ENCODE results near the gene IRF9.

IRF9 gene

GRCh38 chr14:24192933-24193332, 31.9 kb downstream of the IRF9 start:
- no peak for TF ChIP-seq CTCF (IDR thresholded peaks at IDR 0.05; ENCODE audit: control insufficient read depth, insufficient read depth, low read depth, low read length, missing control alignments)
- no peak for DNase-seq (ENCODE audit: low read depth)
- no peak overlapping the region for H3K4me3 ChIP-seq (ENCODE audit: control insufficient read depth, low read depth, low read length)

- DNase-seq (ENCODE audit: low read depth): no peak
- H3K4me3 ChIP-seq (ENCODE audit: control insufficient read depth, low read depth, low read length): peak overlapping the region; percentile 94
- TF ChIP-seq CTCF (IDR thresholded peaks at IDR 0.05; ENCODE audit: control insufficient read depth, insufficient read depth, low read depth, low read length, missing control alignments): no peak
Observed at GRCh38 chr14:24194186-24194872, 33.3 kb downstream of the IRF9 start.

- H3K4me3 ChIP-seq (ENCODE audit: control insufficient read depth, low read depth, low read length): peak overlapping the region; percentile 94
- no peak for TF ChIP-seq CTCF (IDR thresholded peaks at IDR 0.05; ENCODE audit: control insufficient read depth, insufficient read depth, low read depth, low read length, missing control alignments)
- no peak for DNase-seq (ENCODE audit: low read depth)
Observed at GRCh38 chr14:24194873-24195185, 33.8 kb downstream of the IRF9 start.

DNA sequence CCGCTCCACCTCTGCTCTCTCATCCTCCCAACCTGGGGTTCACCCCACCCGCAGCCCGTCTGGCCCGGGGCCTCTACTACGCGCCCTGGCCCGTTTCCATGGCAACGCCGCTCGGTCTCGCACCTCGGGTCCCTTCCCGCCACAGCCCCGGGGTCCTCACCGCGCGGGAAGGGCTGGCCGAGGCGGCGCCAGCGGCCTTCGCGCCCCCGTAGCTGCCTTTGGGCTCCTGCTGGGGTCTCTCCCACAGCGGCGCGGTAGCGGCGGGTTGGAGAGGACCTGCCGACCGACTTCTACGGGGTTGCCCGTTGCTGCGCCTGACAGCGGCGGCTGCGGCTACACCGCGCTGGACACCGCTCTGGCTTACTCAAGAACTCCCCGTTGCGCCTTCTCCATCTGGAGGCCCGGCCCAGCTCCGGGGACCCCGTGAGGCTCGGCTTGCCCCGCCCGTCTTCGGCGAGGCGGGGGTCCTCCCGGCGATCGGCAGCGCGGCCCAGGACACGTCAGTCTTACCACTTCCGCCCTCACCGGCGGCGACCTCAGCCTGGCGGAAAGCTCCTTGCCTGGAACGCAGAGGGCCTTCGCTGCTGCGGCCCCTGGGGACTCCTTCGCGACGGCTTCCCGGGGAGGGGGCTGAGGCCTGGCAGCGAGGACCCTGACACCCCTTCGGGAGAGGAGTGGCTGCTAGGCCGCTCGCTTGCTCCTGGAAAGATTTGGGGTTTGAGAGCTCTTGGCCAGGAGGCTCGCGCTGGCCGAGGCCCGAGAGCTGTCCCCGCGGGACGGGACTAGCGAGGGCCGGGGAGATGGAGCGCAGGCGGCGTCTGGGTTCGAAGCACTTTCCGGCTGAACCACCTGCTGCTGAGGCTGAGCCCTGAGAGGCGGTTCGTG, 34.4 kb downstream of the IRF9 start, which contains the start of gene TM9SF1:
TSS of gene TM9SF1 (minus strand) at position 256 of the 885 bp plus-strand sequence. CDS start 422 bp downstream, outside the sequence.
- no peak for TF ChIP-seq CTCF (IDR thresholded peaks at IDR 0.05; ENCODE audit: control insufficient read depth, insufficient read depth, low read depth, low read length, missing control alignments)
- H3K4me3 ChIP-seq (ENCODE audit: control insufficient read depth, low read depth, low read length): peak within 1 kb of the TSS; percentile 94
- DNase-seq (ENCODE audit: low read depth): peak; percentile 63

- DNase-seq (ENCODE audit: low read depth): no peak
- H3K4me3 ChIP-seq (ENCODE audit: control insufficient read depth, low read depth, low read length): peak overlapping the region; percentile 94
- TF ChIP-seq CTCF (IDR thresholded peaks at IDR 0.05; ENCODE audit: control insufficient read depth, insufficient read depth, low read depth, low read length, missing control alignments): no peak
Observed at GRCh38 chr14:24196071-24197055, 35.3 kb downstream of the IRF9 start.

DNA sequence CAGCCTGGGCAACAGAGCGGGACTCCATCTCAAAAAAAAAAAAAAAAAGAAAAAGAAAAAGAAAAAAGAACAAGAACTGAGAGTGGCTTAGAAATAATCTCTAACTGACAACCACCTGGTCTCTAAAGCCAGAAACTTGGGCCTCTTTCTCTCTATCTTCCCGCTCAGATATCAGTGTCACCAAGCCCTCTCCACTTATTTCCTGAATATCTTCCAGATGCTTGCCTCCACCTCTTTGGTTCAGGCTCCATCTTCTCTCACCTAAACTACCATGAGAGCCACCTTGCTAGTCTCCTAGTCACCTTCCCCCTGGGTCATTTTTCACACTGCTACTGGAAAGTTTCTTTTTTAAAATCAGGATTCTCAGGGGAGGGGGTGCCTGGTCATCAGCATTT, 36.0 kb downstream of the IRF9 start:
- no peak for TF ChIP-seq CTCF (IDR thresholded peaks at IDR 0.05; ENCODE audit: control insufficient read depth, insufficient read depth, low read depth, low read length, missing control alignments)
- H3K4me3 ChIP-seq (ENCODE audit: control insufficient read depth, low read depth, low read length): no peak overlapping the region
- DNase-seq (ENCODE audit: low read depth): no peak

All from AG09309 (cell line).